ENCODE data around the gene DCDC2C.

DNA sequence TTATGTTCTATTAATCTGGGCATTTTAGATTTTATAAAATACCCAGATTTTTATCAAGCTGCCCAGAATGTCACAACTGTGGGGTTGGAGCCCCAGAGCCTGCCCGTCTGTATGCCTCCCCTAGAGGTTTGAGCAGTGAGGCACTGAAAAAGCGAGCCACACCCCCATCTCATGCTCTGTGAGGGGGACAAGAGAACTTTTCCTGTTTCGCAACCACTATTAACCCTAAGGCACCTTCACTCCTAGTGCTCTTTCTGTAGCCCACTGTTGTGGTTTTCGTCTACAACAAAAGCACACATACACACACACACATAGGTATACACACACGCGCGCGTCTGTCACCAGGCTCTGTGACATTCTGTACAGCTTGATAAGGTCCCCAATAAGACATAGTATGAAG is 38.0 kb downstream of the DCDC2C start:
- TF ChIP-seq, protein P1, sequence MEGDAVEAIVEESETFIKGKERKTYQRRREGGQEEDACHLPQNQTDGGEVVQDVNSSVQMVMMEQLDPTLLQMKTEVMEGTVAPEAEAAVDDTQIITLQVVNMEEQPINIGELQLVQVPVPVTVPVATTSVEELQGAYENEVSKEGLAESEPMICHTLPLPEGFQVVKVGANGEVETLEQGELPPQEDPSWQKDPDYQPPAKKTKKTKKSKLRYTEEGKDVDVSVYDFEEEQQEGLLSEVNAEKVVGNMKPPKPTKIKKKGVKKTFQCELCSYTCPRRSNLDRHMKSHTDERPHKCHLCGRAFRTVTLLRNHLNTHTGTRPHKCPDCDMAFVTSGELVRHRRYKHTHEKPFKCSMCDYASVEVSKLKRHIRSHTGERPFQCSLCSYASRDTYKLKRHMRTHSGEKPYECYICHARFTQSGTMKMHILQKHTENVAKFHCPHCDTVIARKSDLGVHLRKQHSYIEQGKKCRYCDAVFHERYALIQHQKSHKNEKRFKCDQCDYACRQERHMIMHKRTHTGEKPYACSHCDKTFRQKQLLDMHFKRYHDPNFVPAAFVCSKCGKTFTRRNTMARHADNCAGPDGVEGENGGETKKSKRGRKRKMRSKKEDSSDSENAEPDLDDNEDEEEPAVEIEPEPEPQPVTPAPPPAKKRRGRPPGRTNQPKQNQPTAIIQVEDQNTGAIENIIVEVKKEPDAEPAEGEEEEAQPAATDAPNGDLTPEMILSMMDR (IDR thresholded peaks at IDR 0.05; ENCODE audit: low read length): no peak
- no peak for TF ChIP-seq EZH2 (IDR thresholded peaks at IDR 0.05; ENCODE audit: borderline replicate concordance, low read length)
